Measurements from ENCODE around the gene HOXD3.

DNA sequence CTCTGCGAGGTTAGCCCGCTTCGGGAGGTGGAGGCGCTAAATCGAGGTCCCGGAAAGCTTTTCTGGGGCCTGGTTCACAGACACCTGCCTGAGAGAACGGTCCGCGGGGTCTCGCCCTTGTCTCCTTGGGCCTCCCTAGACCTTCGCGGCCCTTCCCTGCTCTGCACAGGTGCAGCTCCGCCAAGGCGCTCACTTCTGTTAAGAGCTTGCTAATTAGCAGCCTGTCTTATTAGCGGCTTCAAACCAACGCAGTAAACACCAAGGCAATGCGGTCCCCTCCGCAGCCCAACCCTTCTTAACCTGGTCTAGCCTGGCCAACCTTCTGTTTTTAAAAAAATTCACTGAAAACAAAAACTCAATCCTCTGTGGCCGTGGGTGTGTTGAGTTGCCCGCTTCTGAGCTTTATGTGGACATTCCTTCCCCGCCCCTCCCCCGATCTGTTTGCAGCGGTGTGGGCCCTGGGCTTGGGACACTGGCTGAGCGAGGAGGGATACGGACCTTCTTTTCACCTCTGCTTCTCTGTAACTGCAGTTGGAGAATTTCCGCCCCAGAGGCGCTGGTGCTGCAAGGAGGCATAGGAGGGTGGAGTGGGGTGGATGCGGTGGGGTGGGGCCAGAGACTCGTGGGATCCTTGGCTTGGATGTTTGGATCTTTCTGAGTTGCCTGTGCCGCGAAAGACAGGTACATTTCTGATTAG lies 9.2 kb upstream of the HOXD3 start:
- TF ChIP-seq CTCF (IDR thresholded peaks at IDR 0.05 in 2 of 3, conservative IDR thresholded peaks at IDR 0.05 in 1 of 3; ENCODE audit: insufficient read depth in 2 of 3, low read depth in 1 of 3, low read length in 3 of 3) = no peak
- TF ChIP-seq ZKSCAN8 (CRISPR knock-in tag; IDR thresholded peaks at IDR 0.05) = no peak
- TF ChIP-seq POLR2G (IDR thresholded peaks at IDR 0.05; ENCODE audit: low read depth, low read length) = no peak
- TF ChIP-seq, protein P1, sequence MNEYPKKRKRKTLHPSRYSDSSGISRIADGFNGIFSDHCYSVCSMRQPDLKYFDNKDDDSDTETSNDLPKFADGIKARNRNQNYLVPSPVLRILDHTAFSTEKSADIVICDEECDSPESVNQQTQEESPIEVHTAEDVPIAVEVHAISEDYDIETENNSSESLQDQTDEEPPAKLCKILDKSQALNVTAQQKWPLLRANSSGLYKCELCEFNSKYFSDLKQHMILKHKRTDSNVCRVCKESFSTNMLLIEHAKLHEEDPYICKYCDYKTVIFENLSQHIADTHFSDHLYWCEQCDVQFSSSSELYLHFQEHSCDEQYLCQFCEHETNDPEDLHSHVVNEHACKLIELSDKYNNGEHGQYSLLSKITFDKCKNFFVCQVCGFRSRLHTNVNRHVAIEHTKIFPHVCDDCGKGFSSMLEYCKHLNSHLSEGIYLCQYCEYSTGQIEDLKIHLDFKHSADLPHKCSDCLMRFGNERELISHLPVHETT (CRISPR knock-in tag; conservative IDR thresholded peaks at IDR 0.05 in 1 of 2, IDR thresholded peaks at IDR 0.05 in 1 of 2) = no peak
- no peak for TF ChIP-seq POLR2AphosphoS5 (IDR thresholded peaks at IDR 0.05; ENCODE audit: control insufficient read depth, insufficient read depth, low read depth, low read length)
- TF ChIP-seq ZFP1 (CRISPR knock-in tag; IDR thresholded peaks at IDR 0.05) = no peak
- TF ChIP-seq HDAC1 (IDR thresholded peaks at IDR 0.05) = no peak
- no peak for TF ChIP-seq SP1 (CRISPR knock-in tag; IDR thresholded peaks at IDR 0.05)
- TF ChIP-seq JUND (IDR thresholded peaks at IDR 0.05; ENCODE audit: borderline replicate concordance, low read depth, low read length) = no peak
- TF ChIP-seq JUND (tag; IDR thresholded peaks at IDR 0.05; ENCODE audit: borderline replicate concordance, low read depth, low read length) = no peak
- no peak for TF ChIP-seq RFX5 (IDR thresholded peaks at IDR 0.05; ENCODE audit: low read depth, low read length)
- TF ChIP-seq ZNF347 (CRISPR knock-in tag; IDR thresholded peaks at IDR 0.05; ENCODE audit: low read depth) = no peak
- no peak for TF ChIP-seq SMC3 (conservative IDR thresholded peaks at IDR 0.05; ENCODE audit: insufficient read depth, low read depth, low read length)

Measured in K562 (cell line).